Kidney epithelial cell (primary cell): ENCODE results near the gene LMTK2. TPM values are rescaled to one million over a fixed set of nuclear protein-coding genes. Genes with fewer than 3 reads are reported as not detected.

Experiments used
- DNase-seq: peaks from one replicate; pipeline ENCODE4 v3.0.0-alpha.2; 2010; ENCODE audit warnings: low read depth
- H3K27me3 ChIP-seq: 2 replicates; pipeline ENCODE4 v1.6.0; 2011; ENCODE audit warnings: low read length; ENCODE audit not compliant: control insufficient read depth, insufficient read depth
- H3K36me3 ChIP-seq: 2 replicates; pipeline ENCODE4 v1.5.1; 2011; ENCODE audit warnings: low read length; ENCODE audit not compliant: control insufficient read depth, insufficient read depth
- H3K4me3 ChIP-seq: 2 replicates; pipeline ENCODE4 v1.5.1; 2011; ENCODE audit warnings: low read depth, mild to moderate bottlenecking, control low read depth, low read length
- total RNA-seq: library from RNA; depleted of rRNA; stranded (reverse); fragments of >200 nt; gene quantifications from 2 replicates; pipeline ENCODE4 v1.2.3, GENCODE V29; 2015
- TF ChIP-seq, protein P1 (sequence below): IDR thresholded peaks from 2 replicates; pipeline ENCODE4 v1.5.1; 2011; ENCODE audit warnings: mild to moderate bottlenecking, moderate library complexity, low read length, control low read depth, inconsistent platforms; ENCODE audit not compliant: insufficient read depth, poor library complexity, severe bottlenecking

Gene LMTK2
- total RNA-seq, 1 donor from 2014 or later = 17.9 TPM

DNA sequence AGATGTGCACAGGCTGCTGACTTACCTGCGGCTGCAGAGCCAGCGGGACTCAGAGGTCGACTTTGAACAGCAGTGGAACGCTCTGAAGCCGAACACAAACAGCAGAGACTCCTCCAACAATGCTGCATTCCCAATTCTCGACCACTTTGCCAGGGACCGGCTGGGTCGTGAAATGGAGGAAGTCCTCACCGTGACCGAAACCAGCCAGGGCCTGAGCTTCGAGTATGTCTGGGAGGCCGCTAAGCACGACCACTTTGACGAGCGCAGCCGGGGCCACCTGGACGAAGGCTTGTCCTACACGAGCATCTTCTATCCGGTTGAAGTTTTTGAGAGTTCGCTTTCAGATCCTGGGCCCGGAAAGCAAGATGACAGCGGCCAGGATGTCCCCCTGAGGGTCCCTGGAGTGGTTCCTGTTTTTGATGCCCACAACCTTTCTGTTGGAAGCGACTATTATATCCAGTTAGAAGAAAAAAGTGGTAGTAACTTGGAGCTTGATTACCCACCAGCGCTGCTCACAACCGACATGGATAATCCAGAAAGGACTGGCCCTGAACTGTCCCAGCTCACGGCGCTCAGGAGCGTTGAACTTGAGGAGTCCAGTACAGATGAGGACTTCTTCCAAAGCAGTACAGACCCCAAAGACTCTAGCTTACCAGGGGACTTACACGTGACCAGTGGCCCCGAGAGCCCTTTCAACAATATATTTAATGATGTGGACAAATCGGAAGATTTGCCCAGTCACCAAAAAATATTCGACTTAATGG lies 85.2 kb downstream of the LMTK2 start:
- Histone ChIP-seq H3K36me3 (no peaks in the 10 kb centered on the region), H3K4me3 (no peak overlapping the region), H3K27me3 (no peaks in the 10 kb centered on the region)
- DNase-seq = no peak
- TF ChIP-seq, protein P1, sequence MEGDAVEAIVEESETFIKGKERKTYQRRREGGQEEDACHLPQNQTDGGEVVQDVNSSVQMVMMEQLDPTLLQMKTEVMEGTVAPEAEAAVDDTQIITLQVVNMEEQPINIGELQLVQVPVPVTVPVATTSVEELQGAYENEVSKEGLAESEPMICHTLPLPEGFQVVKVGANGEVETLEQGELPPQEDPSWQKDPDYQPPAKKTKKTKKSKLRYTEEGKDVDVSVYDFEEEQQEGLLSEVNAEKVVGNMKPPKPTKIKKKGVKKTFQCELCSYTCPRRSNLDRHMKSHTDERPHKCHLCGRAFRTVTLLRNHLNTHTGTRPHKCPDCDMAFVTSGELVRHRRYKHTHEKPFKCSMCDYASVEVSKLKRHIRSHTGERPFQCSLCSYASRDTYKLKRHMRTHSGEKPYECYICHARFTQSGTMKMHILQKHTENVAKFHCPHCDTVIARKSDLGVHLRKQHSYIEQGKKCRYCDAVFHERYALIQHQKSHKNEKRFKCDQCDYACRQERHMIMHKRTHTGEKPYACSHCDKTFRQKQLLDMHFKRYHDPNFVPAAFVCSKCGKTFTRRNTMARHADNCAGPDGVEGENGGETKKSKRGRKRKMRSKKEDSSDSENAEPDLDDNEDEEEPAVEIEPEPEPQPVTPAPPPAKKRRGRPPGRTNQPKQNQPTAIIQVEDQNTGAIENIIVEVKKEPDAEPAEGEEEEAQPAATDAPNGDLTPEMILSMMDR = no peak

DNA sequence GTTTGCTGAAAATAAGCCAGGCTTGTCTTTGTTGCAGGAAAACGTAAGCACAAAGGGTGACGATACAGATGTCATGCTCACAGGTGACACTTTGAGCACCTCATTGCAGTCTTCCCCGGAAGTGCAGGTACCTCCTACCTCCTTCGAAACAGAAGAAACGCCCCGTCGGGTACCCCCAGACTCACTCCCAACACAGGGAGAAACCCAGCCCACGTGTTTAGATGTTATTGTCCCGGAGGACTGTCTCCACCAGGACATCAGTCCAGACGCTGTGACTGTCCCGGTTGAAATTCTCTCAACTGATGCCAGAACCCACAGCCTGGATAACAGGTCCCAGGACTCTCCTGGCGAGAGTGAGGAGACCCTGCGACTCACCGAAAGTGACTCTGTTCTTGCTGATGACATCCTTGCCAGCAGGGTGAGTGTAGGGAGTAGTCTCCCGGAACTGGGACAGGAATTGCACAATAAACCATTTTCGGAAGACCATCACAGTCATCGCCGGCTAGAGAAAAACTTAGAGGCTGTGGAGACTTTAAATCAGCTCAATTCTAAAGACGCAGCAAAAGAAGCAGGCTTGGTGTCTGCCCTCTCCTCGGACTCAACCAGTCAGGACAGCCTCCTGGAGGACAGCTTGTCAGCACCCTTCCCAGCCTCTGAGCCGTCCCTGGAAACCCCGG lies 86.3 kb downstream of the LMTK2 start:
- DNase-seq = no peak
- no peak overlapping the region for H3K4me3 ChIP-seq
- no peaks in the 10 kb centered on the region for H3K27me3 ChIP-seq
- no peaks in the 10 kb centered on the region for H3K36me3 ChIP-seq
- TF ChIP-seq, protein P1 = no peak

DNA sequence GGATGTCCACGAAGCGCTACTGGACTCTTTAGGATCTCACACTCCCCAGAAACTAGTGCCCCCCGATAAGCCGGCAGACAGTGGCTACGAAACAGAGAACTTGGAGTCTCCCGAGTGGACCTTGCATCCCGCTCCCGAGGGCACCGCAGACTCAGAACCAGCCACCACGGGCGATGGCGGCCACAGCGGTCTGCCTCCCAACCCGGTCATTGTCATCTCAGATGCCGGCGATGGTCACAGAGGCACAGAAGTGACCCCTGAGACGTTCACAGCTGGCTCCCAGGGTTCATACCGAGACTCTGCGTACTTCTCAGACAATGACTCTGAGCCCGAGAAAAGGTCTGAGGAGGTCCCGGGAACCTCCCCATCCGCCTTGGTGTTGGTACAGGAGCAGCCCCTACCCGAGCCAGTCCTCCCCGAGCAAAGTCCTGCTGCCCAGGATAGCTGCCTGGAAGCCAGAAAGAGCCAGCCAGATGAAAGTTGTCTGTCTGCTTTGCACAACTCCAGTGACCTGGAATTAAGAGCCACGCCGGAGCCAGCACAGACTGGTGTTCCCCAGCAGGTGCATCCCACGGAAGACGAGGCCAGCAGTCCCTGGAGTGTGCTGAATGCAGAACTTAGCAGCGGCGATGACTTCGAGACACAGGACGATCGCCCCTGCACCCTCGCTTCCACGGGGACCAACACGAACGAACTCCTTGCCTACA lies 87.0 kb downstream of the LMTK2 start:
- H3K36me3 ChIP-seq = no peaks in the 10 kb centered on the region
- no peak overlapping the region for H3K4me3 ChIP-seq
- H3K27me3 ChIP-seq = no peaks in the 10 kb centered on the region
- no peak for DNase-seq
- TF ChIP-seq, protein P1 = no peak

GRCh38 chr7:98194186-98194585 lies 87.5 kb downstream of the LMTK2 start:
- no peak for DNase-seq
- Histone ChIP-seq H3K27me3 (no peaks in the 10 kb centered on the region), H3K36me3 (no peaks in the 10 kb centered on the region), H3K4me3 (no peak overlapping the region)
- TF ChIP-seq, protein P1 = no peak

DNA sequence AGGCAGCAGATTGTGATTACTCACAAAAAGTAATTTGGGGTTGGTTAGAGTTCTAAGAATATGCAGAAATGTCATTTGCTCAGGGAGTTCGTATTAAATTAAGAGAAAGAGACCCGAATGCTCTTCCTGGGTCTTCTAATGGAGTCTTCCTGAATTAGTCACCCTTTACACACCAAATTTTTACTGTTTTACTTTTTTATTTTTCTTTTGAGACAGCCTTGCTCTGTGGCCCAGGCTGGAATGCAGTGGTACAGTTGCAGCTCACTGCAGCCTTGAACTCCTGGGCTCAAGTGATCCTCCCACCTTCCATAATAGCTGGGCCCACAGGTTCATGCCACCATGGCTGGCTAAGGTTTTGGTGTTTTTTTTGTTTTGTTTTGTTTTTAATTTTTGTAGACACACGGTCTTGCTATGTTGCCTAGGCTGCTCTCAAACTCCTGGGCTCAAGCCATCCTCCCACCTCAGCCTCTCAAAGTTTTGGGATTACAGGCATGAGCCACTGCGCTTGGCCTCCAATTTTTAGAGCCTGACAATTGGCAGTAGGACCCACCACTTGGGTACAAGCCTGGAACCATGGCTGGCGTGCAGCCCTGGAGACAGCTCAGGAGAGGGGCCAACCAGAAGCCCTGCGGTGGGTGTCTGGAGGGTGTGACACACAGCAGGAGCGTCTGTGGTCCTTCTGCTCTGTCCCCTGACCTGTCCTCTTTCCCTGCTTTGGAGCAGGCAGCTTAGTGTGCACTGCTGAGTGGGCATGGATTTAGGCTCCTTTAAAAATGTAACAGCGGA lies 88.2 kb downstream of the LMTK2 start:
- no peak for DNase-seq
- Histone ChIP-seq H3K4me3 (no peak overlapping the region), H3K36me3 (no peaks in the 10 kb centered on the region), H3K27me3 (no peaks in the 10 kb centered on the region)
- TF ChIP-seq, protein P1 = no peak
